D341Med (cell line): ENCODE results near the gene SDK2.
A peak's percentile ranks its signal among the peaks of the same experiment; 100 is the strongest.

Experiments
- DNase-seq: peaks from one replicate; pipeline ENCODE4 v3.0.0; 2012; ENCODE audit warnings: low spot score

The SDK2 gene

GRCh38 chr17:73360961-73361761, 283.1 kb downstream of the SDK2 start:
- DNase-seq, result no peak

GRCh38 chr17:73359987-73360410, 284.2 kb downstream of the SDK2 start:
- DNase-seq, result no peak

GRCh38 chr17:73359352-73359751, 284.9 kb downstream of the SDK2 start:
- no peak for DNase-seq

GRCh38 chr17:73358668-73359067, 285.6 kb downstream of the SDK2 start:
- DNase-seq, result no peak

- DNase-seq, result no peak
These were observed 286.3 kb downstream of the SDK2 start for GRCh38 chr17:73357981-73358380.

- DNase-seq, result no peak
These were observed 286.9 kb downstream of the SDK2 start for GRCh38 chr17:73357318-73357717.

- DNase-seq, result no peak
These were observed 287.6 kb downstream of the SDK2 start for GRCh38 chr17:73356561-73357170.

- no peak for DNase-seq
These were observed 289.6 kb downstream of the SDK2 start for GRCh38 chr17:73354423-73355284.

GRCh38 chr17:73352261-73352660, 292.0 kb downstream of the SDK2 start:
- no peak for DNase-seq

GRCh38 chr17:73351764-73352163, 292.5 kb downstream of the SDK2 start:
- no peak for DNase-seq

- DNase-seq, result no peak
These were observed 293.4 kb downstream of the SDK2 start for GRCh38 chr17:73350864-73351263.

GRCh38 chr17:73349647-73350046, 294.6 kb downstream of the SDK2 start:
- DNase-seq, result no peak

GRCh38 chr17:73349138-73349537, 295.1 kb downstream of the SDK2 start:
- DNase-seq, result no peak

GRCh38 chr17:73348829-73349095, 295.5 kb downstream of the SDK2 start:
- no peak for DNase-seq

- no peak for DNase-seq
These were observed 296.0 kb downstream of the SDK2 start for GRCh38 chr17:73348018-73348828.

- DNase-seq, result no peak
These were observed 296.9 kb downstream of the SDK2 start for GRCh38 chr17:73347351-73347750.

- DNase-seq, result no peak
These were observed 297.6 kb downstream of the SDK2 start for GRCh38 chr17:73346501-73347162.

- DNase-seq, result peak; percentile 52
These were observed 300.3 kb downstream of the SDK2 start for GRCh38 chr17:73343739-73344454.

- peak; percentile 93 for DNase-seq
These were observed 301.0 kb downstream of the SDK2 start for GRCh38 chr17:73343168-73343634.

- DNase-seq, result peak; percentile 70
These were observed 301.6 kb downstream of the SDK2 start for GRCh38 chr17:73342541-73343167.
